IPS-18a (cell line): ENCODE data around the gene GPR22.

Experiments used
- H3K27ac ChIP-seq: one replicate; pipeline ENCODE4 v1.5.1; 2013; ENCODE audit warnings: low read length
- H3K27me3 ChIP-seq: one replicate; pipeline ENCODE4 v1.6.1; 2013; ENCODE audit warnings: mild to moderate bottlenecking, low read length; ENCODE audit not compliant: control insufficient read depth, insufficient read depth
- H3K36me3 ChIP-seq: one replicate; pipeline ENCODE4 v1.6.1; 2013; ENCODE audit warnings: low read depth, low read length; ENCODE audit not compliant: control insufficient read depth
- H3K4me1 ChIP-seq: one replicate; pipeline ENCODE4 v1.6.1; 2013; ENCODE audit warnings: low read depth, low read length; ENCODE audit not compliant: control insufficient read depth
- H3K4me3 ChIP-seq: one replicate; pipeline ENCODE4 v1.5.1; 2013; ENCODE audit warnings: low read length
- H3K9ac ChIP-seq: one replicate; pipeline ENCODE4 v1.6.1; 2013; ENCODE audit warnings: mild to moderate bottlenecking, low read length, moderate library complexity
- H3K9me3 ChIP-seq: one replicate; pipeline ENCODE4 v1.6.1; 2013; ENCODE audit warnings: low read depth, low read length; ENCODE audit not compliant: control insufficient read depth

The GPR22 gene

GRCh38 chr7:107469929-107470328 lies at the start of gene GPR22:
Gene GPR22, plus strand, starts transcription at chr7:107470057. Its CDS starts 4,004 bp downstream, at chr7:107474061.
- H3K9me3 ChIP-seq: no peaks in the 10 kb centered on the region
- H3K27ac ChIP-seq: no peak within 1 kb of the TSS

DNA sequence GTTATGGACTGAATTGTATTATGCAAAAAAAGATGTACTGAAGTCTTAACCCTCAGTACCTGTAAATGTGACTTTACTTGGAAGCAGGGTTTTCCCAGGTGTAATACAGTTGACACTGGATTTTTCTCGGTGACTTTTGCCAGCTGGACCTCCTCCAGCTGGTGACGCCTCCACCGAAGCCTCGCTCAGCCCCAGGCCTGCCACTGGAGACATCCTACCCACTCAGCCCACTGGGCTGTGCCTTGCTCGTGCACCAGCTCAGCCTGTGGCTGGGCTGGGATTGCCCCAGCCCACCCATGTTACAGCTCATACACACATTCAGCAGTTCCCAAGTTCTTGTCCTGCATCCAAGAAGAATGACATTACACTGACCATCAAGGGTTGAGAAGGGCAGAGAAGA lies 42.4 kb upstream of the GPR22 start:
- Histone ChIP-seq H3K27me3 (no peaks in the 10 kb centered on the region), H3K4me1 (no peaks in the 10 kb centered on the region), H3K9ac (no peak overlapping the region), H3K36me3 (no peaks in the 10 kb centered on the region), H3K27ac (no peak overlapping the region), H3K4me3 (no peak overlapping the region), H3K9me3 (no peaks in the 10 kb centered on the region)

More at GRCh38 chr7:107469929-107470328, at the start of gene GPR22:
- H3K4me3 ChIP-seq: no peak within 1 kb of the TSS
- no peak within 1 kb of the TSS for H3K9ac ChIP-seq
- H3K27me3 ChIP-seq: no peaks in the 10 kb centered on the region
- no peaks in the 10 kb centered on the region for H3K36me3 ChIP-seq
- H3K4me1 ChIP-seq: peaks cover 3% of the 10 kb centered on the region

DNA sequence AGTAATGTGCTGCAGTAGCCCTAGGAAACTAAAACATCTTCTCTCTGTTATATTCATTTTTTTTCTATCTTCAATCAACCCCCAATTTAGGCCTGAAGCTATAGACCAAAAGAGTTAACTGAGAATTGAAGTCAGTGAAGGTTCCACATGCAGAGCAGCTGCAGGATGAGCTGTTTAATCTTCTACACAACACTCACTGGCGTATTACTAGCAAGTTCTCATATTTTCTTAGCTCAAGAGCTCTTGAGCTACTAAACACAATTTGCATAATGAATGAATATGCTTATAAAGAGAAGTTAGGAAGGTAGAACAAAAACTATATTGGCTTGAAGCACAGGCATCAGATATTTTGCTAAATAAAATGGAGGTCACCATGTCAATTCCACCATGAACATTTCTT lies 41.2 kb upstream of the GPR22 start:
- Histone ChIP-seq H3K9me3 (no peaks in the 10 kb centered on the region), H3K27ac (no peak overlapping the region), H3K4me1 (no peaks in the 10 kb centered on the region), H3K27me3 (no peaks in the 10 kb centered on the region), H3K4me3 (no peak overlapping the region), H3K36me3 (no peaks in the 10 kb centered on the region), H3K9ac (no peak overlapping the region)

- Histone ChIP-seq H3K4me3 (no peak overlapping the region), H3K9me3 (no peaks in the 10 kb centered on the region), H3K27me3 (no peaks in the 10 kb centered on the region), H3K4me1 (no peaks in the 10 kb centered on the region), H3K27ac (no peak overlapping the region), H3K9ac (no peak overlapping the region), H3K36me3 (no peaks in the 10 kb centered on the region)
These were observed 39.8 kb upstream of the GPR22 start for GRCh38 chr7:107430057-107430456.

GRCh38 chr7:107432261-107432660 lies 37.6 kb upstream of the GPR22 start:
- no peaks in the 10 kb centered on the region for H3K4me1 ChIP-seq

DNA sequence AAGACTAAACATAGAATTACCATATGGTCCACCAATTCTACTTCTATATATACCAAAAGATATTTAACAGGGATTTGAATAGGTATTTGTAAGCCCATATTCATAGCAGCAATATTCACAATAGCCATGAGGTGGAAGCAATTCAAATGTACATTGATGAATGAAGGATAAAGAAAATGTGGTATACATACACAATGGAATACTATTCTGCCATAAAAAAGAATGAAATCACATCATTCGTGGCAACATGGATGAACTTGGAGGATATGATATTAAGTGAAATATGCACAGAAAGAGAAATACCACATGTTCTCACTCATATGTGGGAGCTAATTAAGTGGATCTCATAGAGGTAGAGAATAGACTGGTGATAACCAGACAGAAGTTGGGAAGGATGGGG lies 34.1 kb upstream of the GPR22 start:
- H3K9me3 ChIP-seq: no peaks in the 10 kb centered on the region
- no peaks in the 10 kb centered on the region for H3K4me1 ChIP-seq
- H3K4me3 ChIP-seq: no peak overlapping the region
- H3K27ac ChIP-seq: no peak overlapping the region
- H3K9ac ChIP-seq: no peak overlapping the region
- H3K36me3 ChIP-seq: no peaks in the 10 kb centered on the region
- no peaks in the 10 kb centered on the region for H3K27me3 ChIP-seq

More at GRCh38 chr7:107432261-107432660, 37.6 kb upstream of the GPR22 start:
- Histone ChIP-seq H3K9ac (no peak overlapping the region), H3K27me3 (no peaks in the 10 kb centered on the region), H3K27ac (no peak overlapping the region), H3K9me3 (no peaks in the 10 kb centered on the region), H3K36me3 (no peaks in the 10 kb centered on the region), H3K4me3 (no peak overlapping the region)

GRCh38 chr7:107439025-107439424 lies 30.8 kb upstream of the GPR22 start:
- Histone ChIP-seq H3K4me1 (no peaks in the 10 kb centered on the region), H3K4me3 (no peak overlapping the region)

DNA sequence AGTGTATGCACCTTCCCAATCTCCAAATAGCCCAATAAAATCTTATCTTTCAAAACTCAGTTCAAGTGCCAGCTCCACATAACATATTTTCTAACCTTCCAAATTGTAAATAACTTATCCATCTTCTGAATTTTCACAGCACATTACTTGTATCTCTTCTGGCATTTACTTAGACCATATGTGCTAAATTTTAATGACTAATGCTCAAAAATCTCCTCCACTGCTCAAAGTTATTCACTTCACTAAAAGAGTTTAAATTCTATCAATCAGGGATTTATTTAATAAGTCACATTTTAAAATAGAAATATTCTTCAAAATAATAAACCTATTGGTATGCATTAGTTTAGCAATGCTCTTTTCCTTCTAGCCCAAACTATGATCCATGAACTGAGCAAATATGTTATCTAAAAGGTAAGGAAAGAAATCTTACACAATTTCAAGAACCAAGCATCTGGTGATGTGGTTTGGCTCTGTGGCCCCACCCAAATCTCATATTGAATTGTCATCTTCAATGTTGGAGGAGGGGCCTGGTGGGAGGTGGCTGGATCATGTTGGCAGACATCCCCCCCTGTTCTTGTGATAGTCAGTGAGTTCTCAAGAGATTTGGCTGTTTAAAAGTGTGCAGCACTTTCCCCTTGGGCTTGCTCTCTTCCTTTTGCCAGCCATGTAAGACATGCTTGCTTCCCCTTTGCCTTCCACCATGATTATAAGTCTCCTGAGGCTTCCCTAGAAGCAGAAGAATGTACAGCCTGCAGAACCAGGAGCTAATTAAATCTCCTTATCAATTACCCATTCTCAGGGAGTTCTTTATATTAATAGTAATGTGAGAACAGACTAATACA lies 28.1 kb upstream of the GPR22 start:
- H3K36me3 ChIP-seq: no peaks in the 10 kb centered on the region
- H3K4me3 ChIP-seq: no peak overlapping the region
- H3K9me3 ChIP-seq: no peaks in the 10 kb centered on the region
- H3K27me3 ChIP-seq: no peaks in the 10 kb centered on the region
- no peak overlapping the region for H3K27ac ChIP-seq
- H3K9ac ChIP-seq: no peak overlapping the region
- H3K4me1 ChIP-seq: no peaks in the 10 kb centered on the region

More at GRCh38 chr7:107439025-107439424, 30.8 kb upstream of the GPR22 start:
- Histone ChIP-seq H3K27ac (no peak overlapping the region), H3K9me3 (no peaks in the 10 kb centered on the region), H3K9ac (no peak overlapping the region), H3K27me3 (no peaks in the 10 kb centered on the region), H3K36me3 (no peaks in the 10 kb centered on the region)

- H3K9ac ChIP-seq: no peak overlapping the region
- no peaks in the 10 kb centered on the region for H3K9me3 ChIP-seq
- no peak overlapping the region for H3K27ac ChIP-seq
- H3K4me3 ChIP-seq: no peak overlapping the region
- no peaks in the 10 kb centered on the region for H3K27me3 ChIP-seq
- H3K36me3 ChIP-seq: no peaks in the 10 kb centered on the region
- no peaks in the 10 kb centered on the region for H3K4me1 ChIP-seq
These were observed 27.2 kb upstream of the GPR22 start for GRCh38 chr7:107442678-107443077.

- Histone ChIP-seq H3K9me3 (no peaks in the 10 kb centered on the region), H3K27ac (no peak overlapping the region), H3K9ac (no peak overlapping the region)
These were observed 23.3 kb upstream of the GPR22 start for GRCh38 chr7:107446531-107446930.

GRCh38 chr7:107446988-107447387 lies 22.9 kb upstream of the GPR22 start:
- Histone ChIP-seq H3K27ac (no peak overlapping the region), H3K4me3 (no peak overlapping the region), H3K9ac (no peak overlapping the region), H3K9me3 (no peaks in the 10 kb centered on the region), H3K36me3 (no peaks in the 10 kb centered on the region), H3K27me3 (no peaks in the 10 kb centered on the region), H3K4me1 (no peaks in the 10 kb centered on the region)

More at GRCh38 chr7:107446531-107446930, 23.3 kb upstream of the GPR22 start:
- Histone ChIP-seq H3K36me3 (no peaks in the 10 kb centered on the region), H3K4me1 (no peaks in the 10 kb centered on the region), H3K27me3 (no peaks in the 10 kb centered on the region), H3K4me3 (no peak overlapping the region)

DNA sequence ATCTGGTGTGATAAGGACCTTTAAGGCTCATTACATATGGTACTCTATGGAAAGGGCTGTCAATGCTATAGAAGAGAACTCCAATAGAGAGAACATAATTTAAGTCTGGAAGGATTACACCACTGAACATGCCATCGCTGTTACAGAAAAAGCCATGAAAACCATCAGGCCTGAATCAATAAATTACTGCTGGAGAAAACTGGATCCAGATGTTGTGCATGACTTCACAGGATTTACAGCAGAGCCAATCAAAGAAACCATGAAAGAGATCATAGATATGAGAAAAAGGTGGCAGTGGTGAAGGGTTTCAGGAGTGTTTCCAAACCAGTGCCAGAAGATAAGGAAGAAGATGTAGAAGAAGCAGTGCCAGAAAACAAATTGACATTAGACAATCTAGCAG lies 18.9 kb upstream of the GPR22 start:
- Histone ChIP-seq H3K9ac (no peak overlapping the region), H3K4me1 (no peaks in the 10 kb centered on the region), H3K36me3 (no peaks in the 10 kb centered on the region), H3K27ac (no peak overlapping the region), H3K27me3 (no peaks in the 10 kb centered on the region), H3K4me3 (no peak overlapping the region), H3K9me3 (no peaks in the 10 kb centered on the region)
